Measurements from ENCODE around the gene PDE6G.

Gene PDE6G

DNA sequence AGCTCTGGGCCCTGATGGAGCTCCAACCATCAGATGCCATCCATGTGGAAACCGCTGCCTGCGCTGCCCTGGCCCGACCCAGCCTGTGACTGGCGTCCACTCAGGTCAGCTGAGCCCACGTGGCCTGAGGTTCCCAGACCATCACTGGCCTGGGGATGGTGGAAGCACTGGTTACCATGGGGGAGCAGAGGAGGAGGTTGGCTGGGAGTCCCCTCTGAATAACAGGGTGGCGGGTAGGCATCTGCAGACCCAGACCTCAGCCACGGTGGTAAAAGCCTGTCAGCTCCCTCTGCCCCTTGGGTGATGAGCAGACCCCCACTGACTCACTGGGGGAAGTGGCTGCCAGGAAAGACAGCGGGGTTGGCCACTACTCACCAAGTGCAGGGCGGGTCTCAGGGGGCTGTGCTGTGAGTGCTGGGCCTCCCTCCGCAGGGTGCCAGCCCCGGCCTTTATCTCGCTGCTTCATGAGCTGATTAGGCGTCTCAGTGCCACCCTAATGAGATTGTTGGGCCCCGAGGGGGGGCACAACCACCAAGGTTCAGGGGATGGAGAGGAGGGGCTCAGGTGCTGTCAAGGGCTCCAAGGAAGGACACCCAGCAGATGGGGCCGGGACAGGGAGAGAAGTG lies at the start of gene PDE6G:
TSS of gene PDE6G (minus strand) at position 425 of the 626 bp plus-strand sequence. CDS start 3,237 bp downstream, outside the sequence.
- no peak for DNase-seq (ENCODE audit: low spot score)

DNA sequence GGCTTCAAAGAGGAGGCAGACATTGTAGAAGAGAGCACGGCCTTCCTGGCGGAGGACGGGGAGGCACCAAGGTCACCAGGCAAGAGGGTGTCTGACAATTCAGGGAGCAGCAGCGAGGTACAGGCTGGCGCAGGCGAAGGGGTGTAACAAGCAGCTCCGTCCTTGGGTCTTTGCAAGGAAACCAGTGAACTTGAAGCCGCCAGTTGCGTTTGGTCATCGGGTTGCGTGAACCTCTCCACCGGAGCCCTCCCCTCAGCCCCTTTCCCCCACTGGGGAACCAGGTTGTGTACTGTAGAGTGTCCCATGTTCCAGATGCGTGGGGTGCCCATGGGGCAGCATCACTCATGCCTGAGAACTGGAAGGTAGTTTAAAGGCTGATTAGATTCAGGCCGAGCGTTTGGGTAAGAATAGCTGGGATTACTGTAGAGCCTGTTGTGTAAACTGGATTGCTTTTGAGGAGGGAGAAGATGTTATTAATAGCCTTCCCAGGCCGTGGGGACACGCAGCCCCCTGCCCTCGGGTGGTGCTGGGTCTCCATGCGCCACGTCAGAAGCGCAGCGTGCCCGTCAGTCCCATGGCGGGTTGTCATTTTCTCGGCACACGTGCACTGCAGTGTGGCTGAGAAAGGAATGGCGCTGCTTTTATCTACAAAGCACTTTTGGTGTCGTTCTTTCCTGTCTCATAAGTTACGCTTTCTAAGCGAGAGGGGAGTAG lies 49.3 kb upstream of the PDE6G start:
- no peak for DNase-seq (ENCODE audit: low spot score)

DNA sequence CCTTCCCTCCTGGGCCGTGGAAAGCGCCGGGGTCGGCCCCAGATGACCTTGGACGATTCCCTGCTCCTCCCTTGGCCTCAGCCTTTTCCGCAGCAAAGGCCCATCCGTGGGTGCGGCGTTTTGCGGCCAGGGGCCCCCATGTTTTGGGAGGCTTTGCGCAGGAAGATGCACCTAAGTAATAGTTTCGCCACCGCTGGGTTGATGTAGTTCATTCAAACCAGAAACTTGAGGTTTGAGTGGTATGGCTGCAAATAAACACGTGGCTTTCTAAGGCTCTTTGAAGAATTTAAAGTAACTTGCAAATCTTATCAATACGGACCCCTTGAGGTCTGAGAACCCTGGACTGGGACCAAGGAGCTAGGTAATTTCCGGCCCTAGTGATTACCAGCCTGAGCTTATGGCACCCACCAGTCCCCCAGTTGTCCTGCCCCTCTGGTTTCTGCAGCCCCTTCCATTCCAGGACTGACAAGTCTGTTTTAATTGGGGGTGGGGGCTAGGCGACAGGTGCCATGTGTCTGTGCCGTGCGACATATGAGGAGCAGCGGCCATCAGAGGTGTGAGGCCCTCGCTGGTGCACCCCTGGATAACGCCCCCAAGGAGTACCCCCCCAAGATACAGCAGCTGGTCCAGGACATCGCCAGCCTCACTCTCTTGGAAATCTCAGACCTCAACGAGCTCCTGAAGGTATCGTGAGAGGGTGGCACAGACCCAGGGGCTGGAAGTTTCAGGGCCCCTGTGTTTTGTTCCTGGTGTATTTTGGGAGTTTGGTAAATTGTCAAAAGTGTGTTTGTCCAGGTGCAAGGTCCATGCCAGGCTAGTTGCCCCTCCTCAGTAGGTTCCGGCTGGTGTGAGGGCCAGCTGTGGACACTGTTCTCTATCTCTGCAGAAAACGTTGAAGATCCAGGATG lies 47.7 kb upstream of the PDE6G start:
- DNase-seq (ENCODE audit: low spot score), result no peak

DNA sequence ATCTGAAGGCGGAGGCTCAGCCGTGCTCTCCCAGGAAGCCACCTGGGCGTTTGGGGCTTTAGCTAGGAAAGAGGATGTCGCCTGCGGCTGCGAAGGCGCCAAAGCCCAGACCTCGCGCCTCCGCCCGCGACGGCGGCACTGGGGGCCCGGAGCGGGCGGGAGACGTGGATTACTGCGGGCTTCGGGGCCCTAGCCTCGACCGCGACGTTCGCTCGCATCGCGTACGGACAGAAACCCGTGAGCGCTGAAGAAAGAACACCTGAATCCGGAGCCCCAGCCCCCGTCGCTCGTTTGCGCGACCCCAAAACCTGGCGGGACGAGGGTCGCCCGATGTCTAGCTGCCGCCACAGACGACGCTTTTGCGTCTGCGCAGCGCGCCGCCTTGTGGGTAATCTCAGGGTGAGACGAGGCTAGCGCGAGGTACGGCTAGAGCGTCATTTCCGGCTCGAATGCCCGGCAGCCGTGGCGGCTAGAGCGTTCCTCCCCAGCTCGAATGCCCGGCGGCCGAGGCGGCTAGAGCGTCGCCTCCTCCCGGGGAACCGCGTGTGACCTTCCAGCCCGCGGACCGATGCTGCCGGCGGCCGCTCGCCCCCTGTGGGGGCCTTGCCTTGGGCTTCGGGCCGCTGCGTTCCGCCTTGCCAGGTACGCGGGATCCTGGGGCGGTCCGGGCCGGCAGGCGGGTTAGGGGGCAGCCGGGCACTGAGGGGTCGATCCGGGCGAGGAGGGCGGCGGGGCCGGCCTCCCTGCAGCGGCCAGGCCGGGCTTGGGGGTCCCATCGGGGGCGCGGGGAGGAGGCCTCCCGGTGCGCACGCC lies 46.8 kb upstream of the PDE6G start, which contains the start of gene MRPL12:
TSS of gene MRPL12 (plus strand) at position 434 of the 813 bp plus-strand sequence. CDS start at position 569, 135 bp downstream.
- DNase-seq (ENCODE audit: low spot score), result peak; percentile 92

DNA sequence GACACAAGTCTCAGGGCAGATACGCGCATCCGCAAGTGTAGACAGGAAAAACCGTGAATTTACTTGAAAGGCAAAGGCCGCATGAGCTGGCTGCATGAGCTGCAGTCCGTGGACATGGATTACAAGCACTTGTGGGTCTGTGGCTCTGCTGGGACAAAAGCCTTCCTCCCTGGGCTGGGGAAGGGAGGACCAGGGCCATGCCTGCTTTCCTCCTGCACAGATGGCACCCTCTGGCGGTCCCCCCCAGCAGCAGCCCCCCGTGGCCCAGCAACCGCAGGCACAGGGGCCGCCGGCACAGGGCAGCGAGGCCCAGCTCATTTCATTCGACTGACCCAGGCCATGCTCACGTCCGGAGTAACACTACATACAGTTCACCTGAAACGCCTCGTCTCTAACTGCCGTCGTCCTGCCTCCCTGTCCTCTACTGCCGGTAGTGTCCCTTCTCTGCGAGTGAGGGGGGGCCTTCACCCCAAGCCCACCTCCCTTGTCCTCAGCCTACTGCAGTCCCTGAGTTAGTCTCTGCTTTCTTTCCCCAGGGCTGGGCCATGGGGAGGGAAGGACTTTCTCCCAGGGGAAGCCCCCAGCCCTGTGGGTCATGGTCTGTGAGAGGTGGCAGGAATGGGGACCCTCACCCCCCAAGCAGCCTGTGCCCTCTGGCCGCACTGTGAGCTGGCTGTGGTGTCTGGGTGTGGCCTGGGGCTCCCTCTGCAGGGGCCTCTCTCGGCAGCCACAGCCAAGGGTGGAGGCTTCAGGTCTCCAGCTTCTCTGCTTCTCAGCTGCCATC lies 45.1 kb upstream of the PDE6G start:
- peak; percentile 16 for DNase-seq (ENCODE audit: low spot score)

DNA sequence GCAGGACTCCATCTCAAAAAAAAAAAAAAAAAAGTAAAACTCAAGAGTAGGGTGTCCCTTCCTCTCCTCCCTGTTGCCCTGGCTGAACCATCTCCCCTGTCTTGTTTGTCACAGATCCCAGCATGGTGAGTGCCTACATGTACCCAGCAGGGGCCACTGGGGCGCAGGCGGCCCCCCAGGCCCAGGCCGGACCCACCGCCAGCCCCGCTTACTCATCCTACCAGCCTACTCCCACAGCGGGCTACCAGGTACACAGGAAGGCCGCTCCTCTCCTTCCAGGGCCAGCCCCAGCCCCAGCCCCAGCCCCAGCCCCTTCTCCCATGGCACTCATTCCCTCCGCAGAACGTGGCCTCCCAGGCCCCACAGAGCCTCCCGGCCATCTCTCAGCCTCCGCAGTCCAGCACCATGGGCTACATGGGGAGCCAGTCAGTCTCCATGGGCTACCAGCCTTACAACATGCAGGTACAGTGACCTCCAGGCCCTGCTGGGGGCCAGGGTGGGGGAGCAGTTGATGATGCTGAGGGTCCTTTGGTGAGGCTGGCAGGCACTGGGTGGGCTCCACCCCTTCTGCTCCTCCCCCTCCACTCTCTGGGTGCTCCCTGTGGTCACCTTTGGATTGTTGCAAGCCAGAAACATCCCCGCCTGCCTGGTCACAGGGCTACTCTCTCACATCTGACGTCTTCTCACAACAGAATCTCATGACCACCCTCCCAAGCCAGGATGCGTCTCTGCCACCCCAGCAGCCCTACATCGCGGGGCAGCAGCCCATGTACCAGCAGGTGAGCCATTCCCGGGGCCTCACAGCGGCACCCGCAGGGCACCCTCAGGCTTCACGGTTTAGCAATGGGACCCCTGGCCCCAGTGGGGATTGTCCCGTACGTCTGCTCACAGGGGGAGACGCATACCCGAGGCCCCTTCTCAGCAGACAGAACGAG lies 44.3 kb upstream of the PDE6G start:
- DNase-seq (ENCODE audit: low spot score), result no peak

DNA sequence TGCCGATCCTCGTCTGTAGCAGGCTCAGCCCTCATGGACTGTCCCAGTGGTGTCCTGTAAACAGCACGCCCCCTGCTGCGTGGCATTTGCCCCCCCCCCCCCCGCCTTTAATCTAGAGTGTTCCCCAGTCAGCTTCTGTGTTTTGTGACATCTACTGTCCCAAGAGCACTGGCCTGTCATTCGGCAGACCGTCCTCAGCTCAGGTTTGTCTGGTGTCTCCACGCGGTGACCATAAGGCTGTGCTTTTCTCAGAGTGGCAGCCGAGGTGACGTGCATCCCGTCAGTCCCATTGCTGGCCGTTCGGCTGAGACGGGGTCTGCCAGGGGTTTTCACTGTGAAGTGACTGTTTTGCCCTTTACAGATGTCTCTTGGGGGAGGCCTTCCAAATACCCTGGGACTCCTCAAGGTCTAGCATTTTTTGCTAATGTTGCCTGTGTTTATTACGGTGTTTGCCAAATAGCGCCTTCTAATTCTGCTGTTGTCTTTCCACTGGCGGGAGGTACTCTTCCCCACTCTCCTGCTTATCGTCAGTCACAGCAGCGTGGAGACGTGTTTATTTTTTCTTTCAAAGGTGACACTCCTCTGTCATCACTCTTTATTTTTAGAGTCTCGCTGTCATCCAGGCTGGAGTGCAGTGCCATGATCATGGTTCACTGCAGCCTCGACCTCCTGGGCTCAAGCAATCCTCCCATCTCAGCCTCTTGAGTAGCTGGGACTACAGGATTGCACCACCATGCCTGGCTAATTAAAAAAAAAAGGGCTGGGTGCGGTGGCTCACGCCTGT lies 41.1 kb upstream of the PDE6G start:
- no peak for DNase-seq (ENCODE audit: low spot score)

DNA sequence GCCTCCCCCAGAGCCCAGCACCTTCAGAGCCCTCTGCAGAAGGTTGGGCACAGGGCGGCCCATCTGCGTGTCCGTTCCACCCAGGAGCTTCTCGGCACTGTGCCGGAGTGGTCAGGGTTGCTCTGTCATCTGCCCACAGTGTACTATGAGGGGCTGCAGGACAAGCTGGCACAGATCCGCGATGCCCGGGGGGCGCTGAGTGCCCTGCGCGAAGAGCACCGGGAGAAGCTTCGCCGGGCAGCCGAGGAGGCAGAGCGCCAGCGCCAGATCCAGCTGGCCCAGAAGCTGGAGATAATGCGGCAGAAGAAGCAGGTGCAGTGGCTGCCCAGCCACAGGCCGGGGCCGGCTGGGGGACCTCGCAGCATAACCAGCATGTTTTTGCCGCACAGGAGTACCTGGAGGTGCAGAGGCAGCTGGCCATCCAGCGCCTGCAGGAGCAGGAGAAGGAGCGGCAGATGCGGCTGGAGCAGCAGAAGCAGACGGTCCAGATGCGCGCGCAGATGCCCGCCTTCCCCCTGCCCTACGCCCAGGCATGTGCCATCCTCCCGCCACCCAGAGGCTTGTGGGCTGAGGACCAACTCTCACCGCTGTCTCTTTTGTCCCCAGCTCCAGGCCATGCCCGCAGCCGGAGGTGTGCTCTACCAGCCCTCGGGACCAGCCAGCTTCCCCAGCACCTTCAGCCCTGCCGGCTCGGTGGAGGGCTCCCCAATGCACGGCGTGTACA lies 40.0 kb upstream of the PDE6G start:
- DNase-seq (ENCODE audit: low spot score), result no peak

DNA sequence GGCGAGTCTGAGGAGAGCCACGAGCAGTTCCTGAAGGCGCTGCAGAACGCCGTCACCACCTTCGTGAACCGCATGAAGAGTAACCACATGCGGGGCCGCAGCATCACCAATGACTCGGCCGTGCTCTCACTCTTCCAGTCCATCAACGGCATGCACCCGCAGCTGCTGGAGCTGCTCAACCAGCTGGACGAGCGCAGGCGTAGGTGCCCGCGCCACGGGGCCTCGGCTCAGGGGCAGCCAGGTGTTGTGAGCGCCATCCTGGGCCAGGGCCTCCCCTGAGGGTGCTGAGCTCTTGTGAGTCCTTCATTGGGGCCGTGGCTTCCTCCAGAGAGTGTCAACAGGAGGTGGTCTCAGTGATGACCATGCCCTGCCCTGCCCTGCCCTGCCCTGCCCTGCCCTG lies 39.5 kb upstream of the PDE6G start:
- DNase-seq (ENCODE audit: low spot score), result no peak

DNA sequence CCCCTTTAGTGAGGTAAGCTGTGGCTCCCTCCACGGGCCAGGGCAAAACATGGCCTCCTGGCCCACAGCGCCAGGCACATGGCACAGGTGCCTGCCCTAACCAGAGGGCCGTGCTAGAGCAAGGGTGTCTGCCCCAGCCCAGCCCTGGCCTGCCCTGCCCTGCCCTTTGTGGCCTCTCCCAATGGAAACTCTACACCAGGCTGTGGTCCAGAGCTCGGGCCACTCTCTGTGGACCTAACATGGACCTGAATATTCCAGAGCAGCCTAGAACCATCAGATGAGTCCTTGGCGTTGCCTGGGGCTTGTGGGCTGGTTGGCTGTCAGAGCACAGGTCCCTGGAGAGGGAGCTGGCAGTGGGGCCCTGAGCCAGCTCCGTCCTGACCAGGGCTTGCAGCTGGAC lies 38.9 kb upstream of the PDE6G start:
- no peak for DNase-seq (ENCODE audit: low spot score)

DNA sequence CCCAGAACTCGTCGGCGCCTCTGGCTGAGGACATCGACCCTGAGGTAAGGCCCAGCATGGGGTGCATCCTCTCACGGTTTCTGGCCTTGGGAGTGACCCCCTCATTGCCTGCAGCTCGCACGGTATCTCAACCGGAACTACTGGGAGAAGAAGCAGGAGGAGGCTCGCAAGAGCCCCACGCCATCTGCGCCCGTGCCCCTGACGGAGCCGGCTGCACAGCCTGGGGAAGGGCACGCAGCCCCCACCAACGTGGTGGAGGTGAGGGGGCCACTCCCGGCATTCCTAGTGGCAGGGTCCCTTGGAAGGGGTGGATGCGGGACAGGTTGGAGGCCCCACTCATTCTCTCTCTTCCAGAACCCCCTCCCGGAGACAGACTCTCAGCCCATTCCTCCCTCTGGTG lies 38.5 kb upstream of the PDE6G start:
- DNase-seq (ENCODE audit: low spot score), result no peak

DNA sequence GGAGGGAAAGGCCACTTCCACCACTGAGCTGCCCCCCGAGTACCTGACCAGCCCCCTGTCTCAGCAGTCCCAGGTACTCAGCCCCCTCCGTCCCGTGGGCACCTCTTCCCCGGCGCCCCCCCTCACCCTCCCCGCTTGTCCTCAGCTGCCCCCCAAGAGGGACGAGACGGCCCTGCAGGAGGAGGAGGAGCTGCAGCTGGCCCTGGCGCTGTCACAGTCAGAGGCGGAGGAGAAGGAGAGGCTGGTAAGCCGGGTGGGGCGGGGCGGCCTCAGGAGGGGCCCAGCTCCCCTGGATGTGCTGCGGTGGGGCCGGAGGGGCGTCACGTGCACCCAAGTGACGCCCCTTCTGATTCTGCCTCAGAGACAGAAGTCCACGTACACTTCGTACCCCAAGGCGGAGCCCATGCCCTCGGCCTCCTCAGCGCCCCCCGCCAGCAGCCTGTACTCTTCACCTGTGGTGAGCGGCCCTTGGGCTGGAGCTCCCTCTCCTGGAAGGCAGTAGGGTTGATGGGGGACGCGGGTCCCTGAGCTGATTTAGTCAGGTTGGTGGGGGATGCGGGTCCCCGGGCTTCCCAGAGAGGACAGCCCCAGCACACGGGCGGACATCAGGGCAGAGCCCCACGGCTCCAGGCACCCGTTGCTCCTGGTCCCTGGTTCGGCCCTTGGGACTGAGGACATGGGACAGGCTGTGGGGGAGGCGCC lies 37.3 kb upstream of the PDE6G start:
- DNase-seq (ENCODE audit: low spot score), result no peak

DNA sequence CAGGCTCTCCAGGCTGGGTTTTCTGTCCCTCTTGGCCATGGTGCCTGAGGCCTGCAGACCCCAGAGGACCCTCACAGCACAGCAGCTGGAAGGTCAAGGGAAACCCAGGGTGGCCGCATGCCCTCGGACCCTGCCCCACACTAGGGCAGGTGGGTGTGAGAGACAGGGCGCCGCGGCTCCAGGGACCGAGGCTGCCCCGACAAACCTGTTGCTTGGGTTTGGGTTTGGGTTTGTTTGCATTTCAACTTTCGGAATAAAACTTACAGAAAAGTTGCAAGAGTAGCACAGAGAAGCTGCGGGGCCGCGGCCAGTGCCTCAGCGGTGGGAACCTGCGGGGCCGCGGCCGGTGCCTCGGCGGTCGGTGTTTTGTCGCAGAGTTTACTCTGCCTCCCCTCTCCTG lies 35.3 kb upstream of the PDE6G start:
- no peak for DNase-seq (ENCODE audit: low spot score)

DNA sequence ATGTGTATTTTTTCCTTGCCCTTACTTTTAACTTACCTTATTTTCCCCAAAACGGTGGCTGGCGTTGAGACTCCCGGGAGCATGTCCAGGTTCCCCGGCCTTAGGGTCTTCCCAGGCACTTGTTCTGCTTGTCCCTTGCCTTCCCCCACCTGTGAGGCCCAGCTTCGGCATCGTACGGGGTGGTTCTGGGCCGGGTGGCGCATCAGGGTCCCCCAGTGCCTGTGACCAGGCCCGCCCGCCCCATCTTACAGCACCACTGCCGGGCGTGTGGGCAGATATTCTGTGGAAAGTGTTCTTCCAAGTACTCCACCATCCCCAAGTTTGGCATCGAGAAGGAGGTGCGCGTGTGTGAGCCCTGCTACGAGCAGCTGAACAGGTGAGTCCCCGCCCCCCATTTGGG lies 34.9 kb upstream of the PDE6G start:
- DNase-seq (ENCODE audit: low spot score), result no peak

DNA sequence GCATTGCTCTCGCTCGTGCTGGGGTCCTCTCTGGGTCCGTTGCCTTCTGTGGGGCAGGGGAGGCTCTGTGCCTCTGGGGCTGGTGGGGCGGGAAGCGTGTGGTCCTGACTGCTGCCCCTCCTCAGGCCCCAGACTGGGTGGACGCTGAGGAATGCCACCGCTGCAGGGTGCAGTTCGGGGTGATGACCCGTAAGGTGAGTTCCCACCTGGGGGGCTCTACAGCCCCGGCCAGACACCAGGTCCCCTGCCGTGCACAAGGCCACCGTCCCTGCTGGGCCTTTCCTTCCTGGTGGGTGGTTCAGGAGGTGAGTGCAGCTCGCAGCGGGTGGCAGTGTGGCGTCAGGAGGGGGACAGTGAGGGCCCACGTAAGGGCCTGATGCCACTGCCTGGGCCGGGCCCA lies 34.2 kb upstream of the PDE6G start:
- no peak for DNase-seq (ENCODE audit: low spot score)

DNA sequence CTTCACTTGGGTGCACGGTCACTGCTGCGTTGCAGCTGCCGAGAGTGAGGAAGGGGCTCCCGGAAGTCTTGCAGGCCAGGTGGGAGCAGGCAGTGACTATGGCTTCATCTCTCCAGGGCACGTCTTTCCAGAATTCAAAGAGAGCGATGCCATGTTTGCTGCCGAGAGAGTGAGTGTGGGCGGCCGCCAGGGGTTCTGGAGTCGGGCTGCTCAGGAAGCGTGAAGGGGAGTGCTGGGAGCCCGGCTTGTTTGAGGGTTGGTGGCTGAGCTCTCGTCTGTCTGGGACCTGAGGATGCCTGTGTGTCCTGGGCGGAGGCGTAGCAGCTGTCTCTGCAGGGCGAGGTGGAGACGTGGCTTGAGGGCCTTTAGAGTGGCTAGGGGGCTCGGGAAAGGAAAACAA lies 33.7 kb upstream of the PDE6G start:
- DNase-seq (ENCODE audit: low spot score), result no peak

DNA sequence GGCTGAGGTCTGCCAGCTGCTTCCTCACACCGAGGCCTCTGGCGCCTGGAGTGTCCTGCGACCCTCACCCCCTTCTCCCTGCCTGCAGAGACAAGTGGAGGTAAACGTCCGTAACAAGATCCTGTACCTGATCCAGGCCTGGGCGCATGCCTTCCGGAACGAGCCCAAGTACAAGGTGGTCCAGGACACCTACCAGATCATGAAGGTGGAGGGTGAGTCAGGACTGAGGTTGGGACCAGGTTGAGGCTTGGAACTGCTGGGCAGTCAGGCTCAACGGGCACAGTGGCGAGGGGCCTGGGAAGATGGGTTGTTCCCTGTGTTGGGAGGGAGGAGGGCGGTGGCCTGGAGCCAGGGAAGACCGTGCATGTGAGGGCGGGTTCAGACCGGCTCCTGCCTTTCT lies 32.3 kb upstream of the PDE6G start:
- DNase-seq (ENCODE audit: low spot score), result no peak
